H1 (cell line): Measurements from ENCODE around the gene THOC5. TPM values are rescaled to one million over a fixed set of nuclear protein-coding genes. Genes with fewer than 3 reads are reported as not detected.
"Not testable (repeated sequence)": the region's sequence is repeated elsewhere in the genome, so short reads cannot be mapped to it uniquely, and the experiment has no call there.

Source experiments
- CTCF ChIA-PET: fragments of 300-600 bp; sonication (Branson Sonifier 250); formaldehyde crosslinking; loops from one replicate; lab custom pipeline; 2021; ENCODE audit not compliant: partially characterized antibody; lab: Charles Lee
- POLR2A ChIA-PET: fragments of 300-600 bp; sonication (Branson Sonifier 250); formaldehyde crosslinking; loops from one replicate; lab custom pipeline; 2021; ENCODE audit warnings: inconsistent platforms; ENCODE audit not compliant: partially characterized antibody; lab: Charles Lee
- DNase-seq, 2 experiments: peaks; one replicate each; pipeline versions ENCODE4 v3.0.0 to v3.0.0-alpha.2; 2010 to 2022; ENCODE audit warnings: low spot score in 2 of 2, low read depth in 1 of 2, mixed read lengths in 1 of 2
- FAIRE-seq: peaks from 2 replicates; lab custom pipeline; 2011; peaks lifted over from hg19 to GRCh38; lab: Jason Lieb, UNC
- H2AFZ ChIP-seq: 2 replicates; pipeline ENCODE4 v1.8.1; 2012; ENCODE audit warnings: low read length, inconsistent platforms
- H2AK5ac ChIP-seq: 2 replicates; pipeline ENCODE4 v1.6.1; 2013; ENCODE audit warnings: low read depth, low read length
- H2BK120ac ChIP-seq: replicated peaks from 2 replicates; pipeline ENCODE3; 2013; ENCODE audit warnings: low read depth, low read length, inconsistent platforms
- H2BK12ac ChIP-seq: 2 replicates; pipeline ENCODE4 v1.6.1; 2013; ENCODE audit warnings: low read depth, low read length
- H2BK15ac ChIP-seq: 2 replicates; pipeline ENCODE4 v1.6.1; 2013; ENCODE audit warnings: low read length
- H2BK20ac ChIP-seq: 2 replicates; pipeline ENCODE4 v1.6.1; 2013; ENCODE audit warnings: low read length
- H2BK5ac ChIP-seq: 2 replicates; pipeline ENCODE4 v1.6.1; 2013; ENCODE audit warnings: low read depth, low read length
- H3K14ac ChIP-seq: 2 replicates; pipeline ENCODE4 v1.6.1; 2013; ENCODE audit warnings: inconsistent platforms; ENCODE audit not compliant: insufficient read length
- H3K18ac ChIP-seq: 2 replicates; pipeline ENCODE4 v1.6.1; 2013; ENCODE audit warnings: low read length; ENCODE audit errors: extremely low read depth
- H3K23ac ChIP-seq: 2 replicates; pipeline ENCODE4 v1.6.1; 2013; ENCODE audit warnings: inconsistent platforms; ENCODE audit not compliant: insufficient read length
- H3K23me2 ChIP-seq: 2 replicates; pipeline ENCODE4 v1.6.1; 2013; ENCODE audit warnings: low read depth, low read length
- H3K27ac ChIP-seq: 2 replicates; pipeline ENCODE4 v1.6.1; 2011; ENCODE audit warnings: low read depth, low read length, inconsistent platforms
- H3K27me3 ChIP-seq, 4 experiments: replicated peaks in 1 of 4; 1 replicate in 1 of 4; 2 replicates in 3 of 4; pipeline versions ENCODE4 v1.6.1 to v1.8.1; 2011 to 2013; ENCODE audit warnings: low read length in 3 of 4, mild to moderate bottlenecking in 3 of 4, inconsistent platforms in 2 of 4, mixed read lengths in 2 of 4, moderate library complexity in 1 of 4; ENCODE audit not compliant: control insufficient read depth in 3 of 4, insufficient read depth in 3 of 4; ENCODE audit errors: extremely low read depth in 1 of 4
- H3K36me3 ChIP-seq, 4 experiments: 2 replicates each; pipeline versions ENCODE4 v1.6.1 to v1.8.1; 2011 to 2013; ENCODE audit warnings: mild to moderate bottlenecking in 4 of 4, low read length in 3 of 4, moderate library complexity in 2 of 4, control low read depth in 1 of 4, inconsistent platforms in 1 of 4; ENCODE audit not compliant: insufficient read depth in 4 of 4, control insufficient read depth in 2 of 4
- H3K4ac ChIP-seq: replicated peaks from 2 replicates; pipeline ENCODE3; 2013; ENCODE audit warnings: low read length, low read depth, mixed read lengths, inconsistent platforms; ENCODE audit not compliant: insufficient read length
- H3K4me1 ChIP-seq, 4 experiments: replicated peaks in 1 of 4; 1 replicate in 1 of 4; 2 replicates in 3 of 4; pipeline versions ENCODE4 v1.6.1 to v1.8.1; 2011 to 2013; ENCODE audit warnings: low read length in 3 of 4, inconsistent platforms in 2 of 4, mixed read lengths in 1 of 4; ENCODE audit not compliant: insufficient read depth in 4 of 4, control insufficient read depth in 3 of 4
- H3K4me2 ChIP-seq, 2 experiments: 2 replicates each; pipeline versions ENCODE4 v1.6.1 to v1.8.1; 2011 to 2013; ENCODE audit warnings: low read depth in 2 of 2, low read length in 2 of 2, control low read depth in 1 of 2, inconsistent platforms in 1 of 2, mild to moderate bottlenecking in 1 of 2; ENCODE audit not compliant: insufficient read depth in 1 of 2
- H3K4me3 ChIP-seq, 4 experiments: fragments of 200-600, 300-600 bp in 1 of 4; sonication (generic), shearing (Covaris generic), sonication (Bioruptor Twin) in 1 of 4; 2 replicates each; pipeline versions ENCODE4 v1.5.1 to v1.8.1; 2011 to 2016; ENCODE audit warnings: low read length in 4 of 4, low read depth in 3 of 4, control low read depth in 2 of 4, inconsistent platforms in 2 of 4, mild to moderate bottlenecking in 2 of 4, mixed read lengths in 1 of 4, moderate library complexity in 1 of 4; ENCODE audit not compliant: insufficient read depth in 2 of 4; ENCODE audit errors: extremely low read depth in 1 of 4
- H3K56ac ChIP-seq: replicated peaks from 2 replicates; pipeline ENCODE3; 2013; ENCODE audit warnings: low read depth, mild to moderate bottlenecking, mixed read lengths, low read length, inconsistent platforms; ENCODE audit not compliant: insufficient read length
- H3K79me1 ChIP-seq: 2 replicates; pipeline ENCODE4 v1.6.1; 2013; ENCODE audit warnings: low read depth, low read length, control low read depth
- H3K79me2 ChIP-seq, 2 experiments: 2 replicates each; pipeline versions ENCODE4 v1.6.1 to v1.8.1; 2012 to 2013; ENCODE audit warnings: low read length in 2 of 2, mild to moderate bottlenecking in 2 of 2, inconsistent platforms in 1 of 2; ENCODE audit not compliant: insufficient read depth in 2 of 2, control insufficient read depth in 1 of 2
- H3K9ac ChIP-seq, 4 experiments: replicated peaks in 1 of 4; 1 replicate in 1 of 4; 2 replicates in 3 of 4; pipeline versions ENCODE4 v1.6.1 to v1.8.1; 2011 to 2013; ENCODE audit warnings: low read depth in 3 of 4, low read length in 3 of 4, control low read depth in 2 of 4, mild to moderate bottlenecking in 2 of 4, moderate library complexity in 2 of 4, inconsistent platforms in 1 of 4; ENCODE audit errors: extremely low read depth in 1 of 4
- H3K9me3 ChIP-seq, 2 experiments: 2 replicates each; pipeline versions ENCODE4 v1.6.1 to v1.8.1; 2012 to 2013; ENCODE audit warnings: mild to moderate bottlenecking in 2 of 2, moderate library complexity in 2 of 2, control low read depth in 1 of 2, inconsistent platforms in 1 of 2, low read depth in 1 of 2, low read length in 1 of 2, mixed read lengths in 1 of 2; ENCODE audit not compliant: insufficient read depth in 2 of 2
- H4K20me1 ChIP-seq, 2 experiments: replicated peaks in 1 of 2; 2 replicates each; pipeline versions ENCODE3 to v1.8.1; 2011 to 2013; ENCODE audit warnings: inconsistent platforms in 2 of 2, low read length in 2 of 2, mild to moderate bottlenecking in 1 of 2; ENCODE audit not compliant: insufficient read depth in 2 of 2, control insufficient read depth in 1 of 2
- H4K5ac ChIP-seq: 2 replicates; pipeline ENCODE4 v1.6.1; 2013; ENCODE audit warnings: low read length, low read depth, mixed read lengths, inconsistent platforms; ENCODE audit not compliant: insufficient read length
- H4K8ac ChIP-seq: 2 replicates; pipeline ENCODE4 v1.8.0; 2013; ENCODE audit warnings: mild to moderate bottlenecking, moderate library complexity, low read length, inconsistent platforms; ENCODE audit not compliant: insufficient read depth; ENCODE audit errors: extremely low read depth
- H4K91ac ChIP-seq: replicated peaks from 2 replicates; pipeline ENCODE3; 2013; ENCODE audit warnings: low read length, mixed read lengths, inconsistent platforms; ENCODE audit not compliant: insufficient read length
- WGBS, 2 experiments: shearing (Covaris generic) in 1 of 2; methylation state at CpG; one replicate each; pipeline versions ENCODE4 v1.1.6 to v1.1.7; 2013 to 2015; ENCODE audit warnings: low lambda C conversion rate in 2 of 2, mixed read lengths in 2 of 2, inconsistent platforms in 1 of 2, low coverage in 1 of 2, missing lambda C conversion rate in 1 of 2; ENCODE audit not compliant: insufficient replicate concordance in 2 of 2, insufficient coverage in 1 of 2, insufficient read length in 1 of 2; ENCODE audit errors: extremely low coverage in 1 of 2, missing lambda C conversion rate in 1 of 2; 5-methylcytosine and 5-hydroxymethylcytosine counted together
- polyA plus RNA-seq, 7 experiments: library from polyadenylated mRNA; depleted of rRNA in 3 of 7; stranded (reverse) in 5 of 7; unstranded in 2 of 7; fragments of >200 nt in 5 of 7; fragments of 200-250 nt in 2 of 7; gene quantifications; 1 replicate in 5 of 7; 2 replicates in 1 of 7; 4 replicates in 1 of 7; pipeline versions ENCODE4 v1.2.1 to v1.2.3, GENCODE V29; 2011 to 2013; ENCODE audit warnings: missing spikeins in 2 of 7, mixed read lengths in 2 of 7
- total RNA-seq: library from RNA; stranded (reverse); fragmentation: NEBNext Ultra II Directional; extraction: Animal tissue kit (Norgen Biotek cat#: 25700); gene quantifications from 2 replicates; pipeline ENCODE4 v1.2.1, GENCODE V29; 2021
- TF ChIP-seq, protein P1 (sequence below): IDR thresholded peaks from 2 replicates; pipeline ENCODE4 v1.6.1; 2012; ENCODE audit warnings: inconsistent platforms

Gene THOC5
- total and polyA plus RNA-seq, 2 of the 8 experiments (the other 6 are each of a cell fraction or from before 2014, with no cell fraction given): 27.7 to 65.7 TPM

DNA sequence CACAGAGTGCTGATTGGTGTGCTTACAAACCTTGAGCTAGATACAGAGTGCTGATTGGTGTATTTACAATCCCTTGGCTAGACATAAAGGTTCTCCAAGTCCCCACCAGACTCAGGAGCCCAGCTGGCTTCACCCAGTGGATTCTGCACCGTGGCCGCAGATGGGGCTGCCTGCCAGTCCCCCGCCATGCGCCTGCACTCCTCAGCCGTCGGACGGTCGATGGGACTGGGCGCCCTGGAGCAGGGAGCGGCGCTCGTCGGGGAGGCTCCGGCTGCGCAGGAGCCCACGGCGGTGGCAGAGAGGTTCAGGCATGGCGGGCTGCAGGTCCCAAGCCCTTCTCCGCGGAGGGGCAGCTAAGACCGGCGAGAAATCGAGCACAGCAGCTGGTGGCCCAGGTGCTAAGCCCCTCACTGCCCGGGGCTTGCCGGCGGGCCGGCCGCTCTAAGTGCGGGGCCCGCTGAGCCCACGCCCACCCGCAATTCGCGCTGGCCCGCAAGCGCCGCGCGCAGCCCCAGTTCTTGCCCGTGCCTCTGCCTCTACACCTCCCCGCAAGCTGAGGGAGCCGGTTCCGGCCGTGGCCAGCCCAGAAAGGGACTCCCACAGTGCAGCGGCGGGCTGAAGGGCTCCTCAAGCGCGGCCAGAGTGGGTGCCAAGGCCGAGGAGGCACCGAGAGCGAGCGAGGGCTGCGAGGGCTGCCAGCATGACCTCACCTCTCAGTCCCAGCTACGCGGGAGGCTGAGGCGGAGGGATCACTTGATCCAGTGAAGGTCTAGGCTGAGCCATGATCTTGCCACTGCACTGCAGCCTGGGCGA lies 44.5 kb upstream of the THOC5 start:
- peak overlapping the region in 2 of 4 experiments; percentile 6 to 39; a peak in 2 of 8 replicates for H3K4me3 ChIP-seq
- not testable (repeated sequence) for H3K79me2 ChIP-seq, H2AFZ ChIP-seq, H2BK12ac ChIP-seq, H4K5ac ChIP-seq, H3K56ac ChIP-seq, H3K9me3 ChIP-seq, H3K27ac ChIP-seq, H2BK120ac ChIP-seq, H2BK20ac ChIP-seq, H3K79me1 ChIP-seq, H3K27me3 ChIP-seq, H2BK15ac ChIP-seq, H3K18ac ChIP-seq, FAIRE-seq, H3K9ac ChIP-seq, H3K23me2 ChIP-seq, H2AK5ac ChIP-seq, H2BK5ac ChIP-seq, H3K36me3 ChIP-seq, H3K23ac ChIP-seq, H3K14ac ChIP-seq, H3K4me1 ChIP-seq, H4K20me1 ChIP-seq, H4K91ac ChIP-seq, H3K4ac ChIP-seq, DNase-seq
- peak overlapping the region in 1 of 2 experiments; percentile 21; a peak in 1 of 4 replicates for H3K4me2 ChIP-seq
- ChIA-PET CTCF (interaction anchor here (1.8 to 5.7 kb wide), 2 partner anchors 9 to 26 kb away, joined by 5 to 38 read pairs; no protein-coding TSS in a partner anchor), POLR2A (interaction anchor here (1.0 to 3.6 kb wide), 5 partner anchors 8 to 242 kb away, joined by 3 to 12 read pairs (median 4); partner anchors contain the start of genes NIPSNAP1 and THOC5)
- TF ChIP-seq, protein P1, sequence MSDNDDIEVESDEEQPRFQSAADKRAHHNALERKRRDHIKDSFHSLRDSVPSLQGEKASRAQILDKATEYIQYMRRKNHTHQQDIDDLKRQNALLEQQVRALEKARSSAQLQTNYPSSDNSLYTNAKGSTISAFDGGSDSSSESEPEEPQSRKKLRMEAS: peak; percentile 16; the same call in 1 of the 2 replicates
- 83% methylated on average over 42 of the region's 57 CpGs; no CpG with 5 or more reads in 1 of the 2 experiments for WGBS, 2 experiments
- H4K8ac ChIP-seq: peak overlapping the region; percentile 57; the same call in 1 of the 2 replicates
